PC-9 (cell line): ENCODE data around the gene CARS2.

ENCODE experiments used
- EZH2 ChIP-seq: fragments of 200-600 bp; sonication (generic); IDR thresholded peaks from 2 replicates; pipeline ENCODE4 v1.8.0; 2017; ENCODE audit warnings: antibody characterized with exemption, low read depth
- TF ChIP-seq, protein P1 (sequence below): fragments of 200-600 bp; sonication (generic); conservative IDR thresholded peaks from 2 replicates; pipeline ENCODE4 v1.6.1; 2017; ENCODE audit warnings: mixed run types, antibody characterized with exemption, mild to moderate bottlenecking, moderate library complexity

DNA sequence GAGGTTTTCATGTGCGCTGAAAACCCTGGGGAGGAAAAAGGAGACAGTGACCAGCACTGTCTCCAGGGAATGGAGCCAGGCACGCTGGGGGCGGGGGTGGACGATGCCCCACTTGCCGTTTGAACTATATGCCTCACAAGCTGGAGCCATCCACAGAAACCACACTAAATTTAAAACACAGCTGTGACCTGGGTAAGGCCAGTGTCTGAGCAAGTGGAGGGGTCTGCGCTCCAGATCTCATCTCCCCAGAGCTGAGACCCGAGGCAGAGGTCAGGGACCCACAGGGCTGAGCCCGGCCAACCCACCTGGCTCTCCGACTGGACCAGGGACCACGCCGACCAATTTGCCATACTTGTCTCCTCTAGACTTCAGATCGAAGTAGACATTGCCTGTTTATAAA lies 23.2 kb downstream of the CARS2 start:
- TF ChIP-seq, protein P1, sequence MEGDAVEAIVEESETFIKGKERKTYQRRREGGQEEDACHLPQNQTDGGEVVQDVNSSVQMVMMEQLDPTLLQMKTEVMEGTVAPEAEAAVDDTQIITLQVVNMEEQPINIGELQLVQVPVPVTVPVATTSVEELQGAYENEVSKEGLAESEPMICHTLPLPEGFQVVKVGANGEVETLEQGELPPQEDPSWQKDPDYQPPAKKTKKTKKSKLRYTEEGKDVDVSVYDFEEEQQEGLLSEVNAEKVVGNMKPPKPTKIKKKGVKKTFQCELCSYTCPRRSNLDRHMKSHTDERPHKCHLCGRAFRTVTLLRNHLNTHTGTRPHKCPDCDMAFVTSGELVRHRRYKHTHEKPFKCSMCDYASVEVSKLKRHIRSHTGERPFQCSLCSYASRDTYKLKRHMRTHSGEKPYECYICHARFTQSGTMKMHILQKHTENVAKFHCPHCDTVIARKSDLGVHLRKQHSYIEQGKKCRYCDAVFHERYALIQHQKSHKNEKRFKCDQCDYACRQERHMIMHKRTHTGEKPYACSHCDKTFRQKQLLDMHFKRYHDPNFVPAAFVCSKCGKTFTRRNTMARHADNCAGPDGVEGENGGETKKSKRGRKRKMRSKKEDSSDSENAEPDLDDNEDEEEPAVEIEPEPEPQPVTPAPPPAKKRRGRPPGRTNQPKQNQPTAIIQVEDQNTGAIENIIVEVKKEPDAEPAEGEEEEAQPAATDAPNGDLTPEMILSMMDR, result no peak
- no peak for TF ChIP-seq EZH2
